ENCODE measurements around the gene LMCD1. TPM values are rescaled to one million over a fixed set of nuclear protein-coding genes. Genes with fewer than 3 reads are reported as not detected.

Gene LMCD1
- total and polyA plus RNA-seq, 2 of the 4 experiments (the other 2 are of a cell fraction) = 50.0 to 53.8 TPM

DNA sequence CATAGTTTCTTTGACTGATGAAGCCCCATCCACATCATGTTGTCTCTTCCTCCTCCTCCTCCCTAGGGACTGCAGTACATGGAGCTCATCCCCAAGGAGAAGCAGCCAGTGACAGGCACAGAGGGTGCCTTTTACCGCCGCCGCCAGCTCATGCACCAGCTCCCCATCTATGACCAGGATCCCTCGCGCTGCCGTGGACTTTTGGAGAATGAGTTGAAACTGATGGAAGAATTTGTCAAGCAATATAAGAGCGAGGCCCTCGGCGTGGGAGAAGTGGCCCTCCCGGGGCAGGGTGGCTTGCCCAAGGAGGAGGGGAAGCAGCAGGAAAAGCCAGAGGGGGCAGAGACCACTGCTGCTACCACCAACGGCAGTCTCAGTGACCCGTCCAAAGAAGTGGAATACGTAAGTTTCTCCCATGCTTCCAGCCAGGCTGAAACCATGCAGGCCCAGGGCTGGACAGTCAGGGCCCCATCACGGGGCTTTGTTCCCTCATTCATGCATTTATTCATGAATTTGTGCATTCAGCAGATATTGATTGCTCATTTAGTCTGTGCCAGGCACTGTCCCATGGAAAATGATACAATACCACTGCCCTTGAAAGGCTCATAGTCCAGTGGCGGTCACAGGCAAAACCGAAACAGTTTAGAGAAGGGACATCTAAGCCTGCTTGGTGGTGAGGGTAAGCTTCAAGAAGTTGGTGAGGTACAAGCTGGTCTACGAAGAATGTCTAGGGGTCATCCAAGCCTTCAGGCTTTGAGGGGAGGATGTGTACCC is 47.1 kb downstream of the LMCD1 start:
- intact Hi-C loops (cut with micrococcal nuclease) (no loop called here), dilution Hi-C loops (cut with HindIII; ENCODE audit: low sequenced_read_pairs, unreplicated experiment) (no loop called here), in situ Hi-C loops (cut with MboI; ENCODE audit: low sequenced_read_pairs) (no loop called here)
- H3K14ac ChIP-seq (replicated peaks; ENCODE audit: low read depth, low read length) = no peak overlapping the region
- DNase-seq = no peak
- no peak overlapping the region for H2AK9ac ChIP-seq (replicated peaks; ENCODE audit: low read depth, low read length, poor library complexity)
- no peak overlapping the region for H2AFZ ChIP-seq (replicated peaks; ENCODE audit: low read length, poor library complexity)
- H4K91ac ChIP-seq (ENCODE audit: insufficient read depth, low read depth, low read length) = no peak overlapping the region
- no peak overlapping the region for H3K4ac ChIP-seq (ENCODE audit: low read depth, low read length)
- no peaks in the 10 kb centered on the region for H3K4me1 ChIP-seq (ENCODE audit: control insufficient read depth, insufficient read depth, low read length)
- no peaks in the 10 kb centered on the region for H3K79me1 ChIP-seq (ENCODE audit: low read depth in 1 of 2, low read length in 2 of 2)
- no peak for ATAC-seq (ENCODE audit: low read depth)
- no peak for TF ChIP-seq BHLHE40 (IDR thresholded peaks at IDR 0.05; ENCODE audit: low read depth, low read length)
- TF ChIP-seq MAFK (IDR thresholded peaks at IDR 0.05; ENCODE audit: low read depth, low read length) = no peak
- no peak for TF ChIP-seq RFX5 (IDR thresholded peaks at IDR 0.05; ENCODE audit: low read depth, low read length)
- TF ChIP-seq CHD1 (IDR thresholded peaks at IDR 0.05; ENCODE audit: low read depth, low read length) = no peak
- TF ChIP-seq NFE2L2 (IDR thresholded peaks at IDR 0.05; ENCODE audit: low read depth, low read length) = no peak
- TF ChIP-seq SMC3 (IDR thresholded peaks at IDR 0.05; ENCODE audit: low read depth, low read length) = no peak
- TF ChIP-seq MXI1 (IDR thresholded peaks at IDR 0.05; ENCODE audit: borderline replicate concordance, low read depth, low read length) = no peak
- TF ChIP-seq RCOR1 (IDR thresholded peaks at IDR 0.05; ENCODE audit: insufficient replicate concordance, low read length) = no peak
- TF ChIP-seq, protein P1, sequence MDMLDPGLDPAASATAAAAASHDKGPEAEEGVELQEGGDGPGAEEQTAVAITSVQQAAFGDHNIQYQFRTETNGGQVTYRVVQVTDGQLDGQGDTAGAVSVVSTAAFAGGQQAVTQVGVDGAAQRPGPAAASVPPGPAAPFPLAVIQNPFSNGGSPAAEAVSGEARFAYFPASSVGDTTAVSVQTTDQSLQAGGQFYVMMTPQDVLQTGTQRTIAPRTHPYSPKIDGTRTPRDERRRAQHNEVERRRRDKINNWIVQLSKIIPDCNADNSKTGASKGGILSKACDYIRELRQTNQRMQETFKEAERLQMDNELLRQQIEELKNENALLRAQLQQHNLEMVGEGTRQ (IDR thresholded peaks at IDR 0.05; ENCODE audit: low read depth, low read length) = no peak
- TF ChIP-seq POLR2A (IDR thresholded peaks at IDR 0.05; ENCODE audit: low read depth, low read length) = no peak
- no peak for TF ChIP-seq RAD21 (IDR thresholded peaks at IDR 0.05; ENCODE audit: low read length)
- TF ChIP-seq MAZ (IDR thresholded peaks at IDR 0.05; ENCODE audit: borderline replicate concordance, low read depth, low read length) = no peak
- TF ChIP-seq, protein P2, sequence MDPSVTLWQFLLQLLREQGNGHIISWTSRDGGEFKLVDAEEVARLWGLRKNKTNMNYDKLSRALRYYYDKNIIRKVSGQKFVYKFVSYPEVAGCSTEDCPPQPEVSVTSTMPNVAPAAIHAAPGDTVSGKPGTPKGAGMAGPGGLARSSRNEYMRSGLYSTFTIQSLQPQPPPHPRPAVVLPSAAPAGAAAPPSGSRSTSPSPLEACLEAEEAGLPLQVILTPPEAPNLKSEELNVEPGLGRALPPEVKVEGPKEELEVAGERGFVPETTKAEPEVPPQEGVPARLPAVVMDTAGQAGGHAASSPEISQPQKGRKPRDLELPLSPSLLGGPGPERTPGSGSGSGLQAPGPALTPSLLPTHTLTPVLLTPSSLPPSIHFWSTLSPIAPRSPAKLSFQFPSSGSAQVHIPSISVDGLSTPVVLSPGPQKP (IDR thresholded peaks at IDR 0.05; ENCODE audit: borderline replicate concordance, low read depth, low read length) = no peak
- TF ChIP-seq, protein P3, sequence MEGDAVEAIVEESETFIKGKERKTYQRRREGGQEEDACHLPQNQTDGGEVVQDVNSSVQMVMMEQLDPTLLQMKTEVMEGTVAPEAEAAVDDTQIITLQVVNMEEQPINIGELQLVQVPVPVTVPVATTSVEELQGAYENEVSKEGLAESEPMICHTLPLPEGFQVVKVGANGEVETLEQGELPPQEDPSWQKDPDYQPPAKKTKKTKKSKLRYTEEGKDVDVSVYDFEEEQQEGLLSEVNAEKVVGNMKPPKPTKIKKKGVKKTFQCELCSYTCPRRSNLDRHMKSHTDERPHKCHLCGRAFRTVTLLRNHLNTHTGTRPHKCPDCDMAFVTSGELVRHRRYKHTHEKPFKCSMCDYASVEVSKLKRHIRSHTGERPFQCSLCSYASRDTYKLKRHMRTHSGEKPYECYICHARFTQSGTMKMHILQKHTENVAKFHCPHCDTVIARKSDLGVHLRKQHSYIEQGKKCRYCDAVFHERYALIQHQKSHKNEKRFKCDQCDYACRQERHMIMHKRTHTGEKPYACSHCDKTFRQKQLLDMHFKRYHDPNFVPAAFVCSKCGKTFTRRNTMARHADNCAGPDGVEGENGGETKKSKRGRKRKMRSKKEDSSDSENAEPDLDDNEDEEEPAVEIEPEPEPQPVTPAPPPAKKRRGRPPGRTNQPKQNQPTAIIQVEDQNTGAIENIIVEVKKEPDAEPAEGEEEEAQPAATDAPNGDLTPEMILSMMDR (conservative IDR thresholded peaks at IDR 0.05; ENCODE audit: low read depth, low read length) = no peak
- no peak for TF ChIP-seq CEBPB (IDR thresholded peaks at IDR 0.05; ENCODE audit: low read depth, low read length)
- TF ChIP-seq FOS (IDR thresholded peaks at IDR 0.05; ENCODE audit: low read depth, low read length) = no peak
- ChIA-PET POLR2A (ENCODE audit: unreplicated experiment) (interaction anchor here (0.6 kb wide), 1 partner anchor 218 kb away, joined by 3 read pairs; no protein-coding TSS in a partner anchor), CTCF (no interaction called here)
- no peak overlapping the region for H3K27ac ChIP-seq (ENCODE audit: insufficient read depth, low read length)
- H4K20me1 ChIP-seq (ENCODE audit: insufficient read depth, low read length) = no peaks in the 10 kb centered on the region
- no peak overlapping the region for H2BK120ac ChIP-seq (ENCODE audit: low read depth, low read length)
- no peak overlapping the region for H3K4me2 ChIP-seq (ENCODE audit: low read depth, low read length)
- no peak overlapping the region for H3K4me3 ChIP-seq (ENCODE audit: insufficient read depth, low read depth, low read length)
- no peak overlapping the region for H4K8ac ChIP-seq (ENCODE audit: low read depth in 2 of 2, low read length in 2 of 2)
- no peak overlapping the region for H3K23ac ChIP-seq (ENCODE audit: low read depth, low read length)
- no TSS peak for BruUV-seq (replicated peaks)
- no peak overlapping the region for H3K18ac ChIP-seq (ENCODE audit: low read depth, low read length)
- no peak overlapping the region for H3K9ac ChIP-seq (ENCODE audit: low read depth, low read length)
- H3K9me3 ChIP-seq (ENCODE audit: control insufficient read depth, insufficient read depth, low read length) = no peaks in the 10 kb centered on the region
- no peak overlapping the region for H3K56ac ChIP-seq (ENCODE audit: extremely low read depth, insufficient read depth, low read length)
- H4K5ac ChIP-seq (ENCODE audit: low read depth, low read length) = no peak overlapping the region
- H2BK20ac ChIP-seq (ENCODE audit: low read depth, low read length) = no peak overlapping the region
- no peak overlapping the region for H2BK15ac ChIP-seq (ENCODE audit: low read depth, low read length)
- H3K9me1 ChIP-seq (ENCODE audit: insufficient read depth, low read length) = no peaks in the 10 kb centered on the region; the same call in 1 of the 2 replicates
- WGBS, 2 experiments (ENCODE audit: extremely low coverage in 2 of 2, insufficient read length in 1 of 2) = 91% methylated on average over 8 of the region's 17 CpGs; no CpG with 5 or more reads in 1 of the 2 experiments
- no peaks in the 10 kb centered on the region for H3K27me3 ChIP-seq (ENCODE audit: control insufficient read depth, insufficient read depth, low read length)
- peaks cover 30% of the 10 kb centered on the region for H3K36me3 ChIP-seq (ENCODE audit: control insufficient read depth, insufficient read depth, low read length)
- no peak overlapping the region for H2BK5ac ChIP-seq (ENCODE audit: low read depth, low read length, poor library complexity, severe bottlenecking)
- no peak overlapping the region for H2AK5ac ChIP-seq (ENCODE audit: low read depth, low read length)

Measured in IMR-90 (cell line).